ENCODE measurements around the gene HMCN2.

GRCh38 chr9:130408669-130409068 lies 143.1 kb downstream of the HMCN2 start:
- TF ChIP-seq, protein P1, sequence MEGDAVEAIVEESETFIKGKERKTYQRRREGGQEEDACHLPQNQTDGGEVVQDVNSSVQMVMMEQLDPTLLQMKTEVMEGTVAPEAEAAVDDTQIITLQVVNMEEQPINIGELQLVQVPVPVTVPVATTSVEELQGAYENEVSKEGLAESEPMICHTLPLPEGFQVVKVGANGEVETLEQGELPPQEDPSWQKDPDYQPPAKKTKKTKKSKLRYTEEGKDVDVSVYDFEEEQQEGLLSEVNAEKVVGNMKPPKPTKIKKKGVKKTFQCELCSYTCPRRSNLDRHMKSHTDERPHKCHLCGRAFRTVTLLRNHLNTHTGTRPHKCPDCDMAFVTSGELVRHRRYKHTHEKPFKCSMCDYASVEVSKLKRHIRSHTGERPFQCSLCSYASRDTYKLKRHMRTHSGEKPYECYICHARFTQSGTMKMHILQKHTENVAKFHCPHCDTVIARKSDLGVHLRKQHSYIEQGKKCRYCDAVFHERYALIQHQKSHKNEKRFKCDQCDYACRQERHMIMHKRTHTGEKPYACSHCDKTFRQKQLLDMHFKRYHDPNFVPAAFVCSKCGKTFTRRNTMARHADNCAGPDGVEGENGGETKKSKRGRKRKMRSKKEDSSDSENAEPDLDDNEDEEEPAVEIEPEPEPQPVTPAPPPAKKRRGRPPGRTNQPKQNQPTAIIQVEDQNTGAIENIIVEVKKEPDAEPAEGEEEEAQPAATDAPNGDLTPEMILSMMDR (IDR thresholded peaks at IDR 0.05), result no peak
- no peak for TF ChIP-seq CBFB (CRISPR knock-in tag; IDR thresholded peaks at IDR 0.05; ENCODE audit: low read depth)
- TF ChIP-seq USF1 (CRISPR knock-in tag; IDR thresholded peaks at IDR 0.05), result no peak
- TF ChIP-seq, protein P2, sequence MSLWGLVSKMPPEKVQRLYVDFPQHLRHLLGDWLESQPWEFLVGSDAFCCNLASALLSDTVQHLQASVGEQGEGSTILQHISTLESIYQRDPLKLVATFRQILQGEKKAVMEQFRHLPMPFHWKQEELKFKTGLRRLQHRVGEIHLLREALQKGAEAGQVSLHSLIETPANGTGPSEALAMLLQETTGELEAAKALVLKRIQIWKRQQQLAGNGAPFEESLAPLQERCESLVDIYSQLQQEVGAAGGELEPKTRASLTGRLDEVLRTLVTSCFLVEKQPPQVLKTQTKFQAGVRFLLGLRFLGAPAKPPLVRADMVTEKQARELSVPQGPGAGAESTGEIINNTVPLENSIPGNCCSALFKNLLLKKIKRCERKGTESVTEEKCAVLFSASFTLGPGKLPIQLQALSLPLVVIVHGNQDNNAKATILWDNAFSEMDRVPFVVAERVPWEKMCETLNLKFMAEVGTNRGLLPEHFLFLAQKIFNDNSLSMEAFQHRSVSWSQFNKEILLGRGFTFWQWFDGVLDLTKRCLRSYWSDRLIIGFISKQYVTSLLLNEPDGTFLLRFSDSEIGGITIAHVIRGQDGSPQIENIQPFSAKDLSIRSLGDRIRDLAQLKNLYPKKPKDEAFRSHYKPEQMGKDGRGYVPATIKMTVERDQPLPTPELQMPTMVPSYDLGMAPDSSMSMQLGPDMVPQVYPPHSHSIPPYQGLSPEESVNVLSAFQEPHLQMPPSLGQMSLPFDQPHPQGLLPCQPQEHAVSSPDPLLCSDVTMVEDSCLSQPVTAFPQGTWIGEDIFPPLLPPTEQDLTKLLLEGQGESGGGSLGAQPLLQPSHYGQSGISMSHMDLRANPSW (CRISPR knock-in tag; conservative IDR thresholded peaks at IDR 0.05; ENCODE audit: low read depth), result no peak
- no peak for TF ChIP-seq MAX (CRISPR knock-in tag; IDR thresholded peaks at IDR 0.05)
- no peak for TF ChIP-seq ELF4 (CRISPR knock-in tag; IDR thresholded peaks at IDR 0.05; ENCODE audit: low read depth)
- TF ChIP-seq, protein P3, sequence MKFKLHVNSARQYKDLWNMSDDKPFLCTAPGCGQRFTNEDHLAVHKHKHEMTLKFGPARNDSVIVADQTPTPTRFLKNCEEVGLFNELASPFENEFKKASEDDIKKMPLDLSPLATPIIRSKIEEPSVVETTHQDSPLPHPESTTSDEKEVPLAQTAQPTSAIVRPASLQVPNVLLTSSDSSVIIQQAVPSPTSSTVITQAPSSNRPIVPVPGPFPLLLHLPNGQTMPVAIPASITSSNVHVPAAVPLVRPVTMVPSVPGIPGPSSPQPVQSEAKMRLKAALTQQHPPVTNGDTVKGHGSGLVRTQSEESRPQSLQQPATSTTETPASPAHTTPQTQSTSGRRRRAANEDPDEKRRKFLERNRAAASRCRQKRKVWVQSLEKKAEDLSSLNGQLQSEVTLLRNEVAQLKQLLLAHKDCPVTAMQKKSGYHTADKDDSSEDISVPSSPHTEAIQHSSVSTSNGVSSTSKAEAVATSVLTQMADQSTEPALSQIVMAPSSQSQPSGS (CRISPR knock-in tag; IDR thresholded peaks at IDR 0.05; ENCODE audit: borderline replicate concordance, low read depth), result no peak

All from WTC11 (cell line).